Measurements from ENCODE around the gene ANKHD1.
"Not testable (repeated sequence)": the region's sequence is repeated elsewhere in the genome, so short reads cannot be mapped to it uniquely, and the experiment has no call there.

The ANKHD1 gene

DNA sequence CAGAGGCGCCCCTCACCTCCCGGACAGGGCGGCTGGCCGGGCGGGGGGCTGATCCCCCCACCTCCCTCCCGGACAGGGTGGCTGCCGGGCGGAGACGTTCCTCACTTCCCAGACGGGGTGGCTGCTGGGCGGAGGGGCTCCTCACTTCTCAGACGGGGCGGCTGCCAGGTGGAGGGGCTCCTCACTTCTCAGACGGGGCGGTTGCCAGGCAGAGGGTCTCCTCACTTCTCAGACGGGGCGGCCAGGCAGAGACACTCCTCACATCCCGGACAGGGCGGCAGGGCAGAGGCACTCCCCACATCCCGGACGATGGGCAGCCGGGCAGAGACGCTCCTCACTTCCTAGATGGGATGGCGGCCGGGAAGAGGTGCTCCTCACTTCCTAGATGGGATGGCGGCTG lies 26.1 kb downstream of the ANKHD1 start:
- DNase-seq (ENCODE audit: low read depth), result not testable (repeated sequence)

DNA sequence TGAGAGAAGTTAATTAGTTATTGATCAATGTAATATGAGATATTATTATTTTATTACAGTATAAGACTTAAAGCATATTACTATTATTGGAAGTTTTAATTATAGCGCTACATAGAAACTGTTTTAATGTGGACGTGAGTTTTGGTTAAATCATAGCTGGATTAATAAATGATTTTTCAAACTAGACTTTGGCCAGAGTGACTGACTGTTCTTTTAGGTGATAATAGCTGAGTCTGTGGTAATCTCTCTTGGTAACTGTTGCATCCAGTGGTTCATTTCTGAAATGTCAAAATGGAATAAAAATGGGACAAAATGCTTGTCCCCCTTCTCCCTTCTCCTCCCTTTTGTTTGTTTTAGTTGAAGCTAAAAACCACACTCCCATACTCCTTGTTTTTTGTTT lies 28.1 kb downstream of the ANKHD1 start:
- DNase-seq (ENCODE audit: low read depth), result no peak

DNA sequence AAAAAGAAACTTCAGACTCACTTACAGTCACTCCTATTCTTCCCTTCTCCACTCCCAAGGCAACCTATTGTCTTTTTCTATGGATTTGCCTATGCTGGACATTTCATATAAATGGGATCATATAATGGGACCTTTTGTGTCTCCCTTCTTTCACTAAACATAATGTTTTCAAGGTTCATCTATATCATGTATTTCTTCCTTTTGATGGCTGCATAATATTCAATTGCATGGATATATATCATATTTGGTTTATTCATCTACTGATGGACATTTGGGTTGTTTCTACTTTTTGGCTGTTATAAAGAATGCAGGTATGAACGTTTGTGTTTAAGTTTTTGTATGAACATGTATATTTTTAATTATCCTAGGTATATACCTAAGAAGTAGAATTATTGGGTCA lies 30.6 kb downstream of the ANKHD1 start:
- DNase-seq (ENCODE audit: low read depth), result no peak

DNA sequence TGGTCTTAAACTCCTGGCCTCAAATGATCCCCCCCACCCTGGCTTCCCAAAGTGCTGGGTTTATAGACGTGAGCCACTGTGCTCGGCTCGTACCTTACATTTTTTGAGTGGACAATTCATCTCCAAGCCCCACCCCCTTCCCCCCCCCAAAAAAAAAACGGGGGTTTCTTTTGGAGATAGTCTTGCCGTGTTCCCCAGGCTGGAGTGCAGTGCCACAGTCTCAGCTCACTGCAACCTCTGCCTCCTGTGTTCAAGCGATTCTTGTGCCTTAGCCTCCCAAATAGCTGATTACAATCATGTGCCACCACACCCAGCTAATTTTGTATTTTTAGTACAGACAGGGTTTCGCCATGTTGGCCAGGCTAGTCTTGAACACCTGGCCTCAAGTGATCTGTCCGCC lies 31.3 kb downstream of the ANKHD1 start:
- no peak for DNase-seq (ENCODE audit: low read depth)

DNA sequence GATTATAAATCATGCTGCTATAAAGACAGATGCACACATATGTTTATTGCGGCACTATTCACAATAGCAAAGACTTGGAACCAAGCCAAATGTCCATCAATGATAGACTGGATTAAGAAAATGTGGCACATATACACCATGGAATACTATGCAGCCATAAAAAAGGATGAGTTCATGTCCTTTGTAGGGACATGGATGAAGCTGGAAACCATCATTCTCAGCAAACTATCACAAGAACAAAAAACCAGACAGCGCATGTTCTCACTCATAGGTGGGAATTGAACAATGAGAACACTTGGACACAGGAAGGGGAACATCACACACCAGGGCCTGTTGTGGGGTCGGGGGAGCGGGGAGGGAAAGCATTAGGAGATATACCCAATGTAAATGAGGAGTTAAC lies 55.7 kb downstream of the ANKHD1 start:
- not testable (repeated sequence) for DNase-seq (ENCODE audit: low read depth)

DNA sequence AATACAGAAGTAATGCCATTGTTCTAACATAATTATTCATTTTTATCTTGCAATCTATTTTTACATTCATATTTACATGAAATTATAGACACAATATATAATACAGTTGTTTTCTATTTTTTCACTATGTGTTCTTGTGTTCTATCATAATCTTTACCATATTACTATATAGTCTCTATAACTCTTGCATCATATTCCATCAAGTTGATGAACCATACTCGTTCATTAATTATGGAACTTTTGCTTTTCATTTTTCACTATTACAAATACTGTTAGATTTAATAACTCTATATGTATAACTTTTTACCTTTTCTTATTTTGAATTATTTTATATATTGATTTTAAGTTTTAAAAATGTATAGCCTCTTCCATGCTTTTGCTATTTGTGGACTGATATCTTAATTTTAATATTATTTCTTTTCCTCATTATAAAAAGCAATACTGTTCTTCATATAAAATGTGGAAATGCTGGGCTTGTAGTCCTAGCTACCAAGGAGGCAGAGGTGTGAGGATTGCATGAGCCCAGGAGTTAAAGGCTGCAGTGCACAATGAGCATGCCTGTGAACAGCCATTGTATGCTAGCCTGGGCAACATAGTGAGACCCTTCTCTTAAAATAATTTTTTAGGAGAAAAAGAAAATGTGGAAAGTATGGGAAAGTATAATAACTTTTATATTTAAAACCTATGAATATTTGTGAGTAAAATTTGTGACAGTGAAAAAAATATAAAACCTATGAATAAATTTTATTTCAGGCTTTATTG lies 65.5 kb downstream of the ANKHD1 start:
- no peak for DNase-seq (ENCODE audit: low read depth)

DNA sequence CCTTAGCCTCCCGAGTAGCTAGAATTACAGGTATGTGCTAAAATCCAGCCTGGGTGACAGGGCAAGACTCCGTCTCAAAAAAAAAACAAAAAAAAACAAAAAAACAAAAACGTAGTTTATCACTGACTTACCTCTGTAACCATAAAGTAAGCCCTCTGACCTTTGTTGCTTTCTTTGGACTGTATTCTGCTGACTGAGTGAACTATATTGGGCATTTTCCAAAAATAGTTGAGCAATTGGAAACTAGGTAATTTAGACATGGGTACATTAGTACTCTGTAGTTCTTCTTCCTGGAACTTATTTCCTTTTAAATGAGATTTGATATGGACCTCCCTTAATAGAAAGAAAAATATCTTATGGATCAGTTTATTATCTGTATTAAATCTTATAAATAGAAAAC lies 66.6 kb downstream of the ANKHD1 start:
- no peak for DNase-seq (ENCODE audit: low read depth)

DNA sequence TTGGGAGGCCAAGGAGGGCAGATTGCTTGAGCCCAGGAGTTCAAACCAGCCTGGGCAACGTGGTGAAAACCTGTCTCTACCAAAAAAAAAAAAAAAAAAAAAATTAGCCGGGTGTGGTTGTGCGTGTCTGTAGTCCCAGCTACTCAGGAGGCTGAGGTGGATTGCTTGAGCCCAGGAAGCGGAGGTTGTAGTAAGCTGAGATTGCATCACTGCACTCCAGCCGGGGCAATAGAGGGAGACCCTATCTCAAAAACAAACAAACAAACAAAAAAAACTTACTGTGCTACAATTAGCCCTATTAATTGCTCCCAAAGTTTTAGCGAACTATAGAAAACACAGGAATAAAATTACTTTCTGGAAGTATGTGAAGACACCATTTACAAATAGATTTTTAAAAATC lies 67.6 kb downstream of the ANKHD1 start:
- DNase-seq (ENCODE audit: low read depth), result no peak

DNA sequence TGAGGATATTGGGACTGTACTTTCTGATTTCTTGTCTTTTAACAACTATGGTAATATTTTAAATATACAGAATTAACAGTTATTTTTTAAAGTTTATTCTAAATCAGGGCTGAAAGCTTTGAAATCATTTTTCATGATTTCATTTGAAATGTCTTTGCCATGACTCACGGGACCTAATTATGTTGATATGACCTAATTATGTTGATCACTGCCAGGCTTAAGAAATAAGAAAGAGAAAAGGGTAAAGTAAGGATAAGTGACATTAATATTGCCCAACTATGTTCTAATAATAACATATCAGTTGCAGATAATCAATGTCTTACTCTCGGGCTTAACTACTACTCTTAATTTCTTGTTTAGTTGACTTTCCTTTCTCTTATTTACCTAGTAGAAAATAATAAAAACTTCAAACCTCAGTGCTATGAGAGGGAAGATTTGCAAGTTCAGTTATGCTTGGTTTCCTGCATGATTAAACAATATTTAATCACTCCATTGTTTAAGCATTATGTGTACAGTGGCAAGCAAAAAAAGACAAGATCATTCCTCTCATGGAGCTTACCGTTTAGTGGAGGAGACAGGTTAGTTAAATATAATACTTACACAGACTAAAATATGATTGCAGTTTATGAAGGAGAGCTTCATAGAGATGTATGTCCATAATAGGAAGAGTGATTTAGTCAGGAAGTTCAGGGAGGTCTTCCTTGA lies 78.8 kb downstream of the ANKHD1 start:
- no peak for DNase-seq (ENCODE audit: low read depth)

DNA sequence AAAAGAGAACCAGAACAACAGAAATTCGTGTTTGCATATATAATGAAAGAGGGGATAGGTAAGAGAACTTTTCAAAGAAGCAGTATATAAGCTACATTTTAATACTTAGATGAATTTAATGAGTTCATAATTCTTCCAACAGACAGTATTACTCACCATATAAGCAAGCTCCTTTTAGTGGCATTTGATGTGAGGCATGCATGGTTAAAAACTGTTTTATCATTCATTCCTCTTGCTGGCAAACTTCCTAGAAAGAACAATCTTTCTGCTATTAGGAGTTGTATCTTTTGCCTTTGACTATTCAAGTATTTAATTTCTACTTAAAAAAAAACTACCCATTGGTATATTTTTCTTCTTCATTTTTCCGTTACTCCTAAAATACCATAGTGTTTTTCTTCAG lies 80.1 kb downstream of the ANKHD1 start:
- no peak for DNase-seq (ENCODE audit: low read depth)

DNA sequence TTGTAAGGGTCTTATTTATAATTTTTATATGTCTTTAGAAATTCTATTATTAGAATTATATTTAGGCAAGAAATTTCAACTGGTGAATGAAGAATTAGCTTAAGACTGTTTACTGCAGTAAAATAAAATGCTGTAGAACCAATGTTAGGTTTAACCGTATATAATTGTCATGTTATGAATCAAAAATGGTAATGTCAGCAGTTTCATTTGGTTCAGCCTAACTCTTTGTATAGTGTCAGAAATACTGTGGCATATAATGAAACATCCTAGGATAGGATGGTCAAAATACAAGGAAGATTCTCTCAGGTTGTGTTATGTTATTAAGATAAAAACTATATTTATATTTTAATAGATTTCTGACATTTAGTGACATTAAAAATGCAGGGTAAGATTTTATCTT lies 81.4 kb downstream of the ANKHD1 start:
- DNase-seq (ENCODE audit: low read depth), result no peak

DNA sequence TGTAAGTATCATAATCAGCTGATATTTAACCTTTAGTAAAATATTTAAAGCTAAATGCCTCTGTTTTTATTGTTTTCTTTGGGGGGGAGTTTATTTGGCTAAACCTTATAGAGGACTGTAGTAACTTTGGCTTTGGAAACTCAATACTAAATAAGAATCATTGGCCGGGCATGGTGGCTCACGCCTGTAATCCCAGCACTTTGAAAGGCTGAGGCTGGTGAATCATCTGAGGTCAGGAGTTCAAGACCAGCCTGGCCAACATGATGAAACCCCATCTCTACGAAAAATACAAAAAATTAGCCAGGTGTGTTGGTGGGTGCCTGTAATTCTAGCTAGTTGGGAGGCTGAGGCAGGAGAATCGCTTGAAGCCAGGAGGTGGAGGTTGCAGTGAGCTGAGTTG lies 86.5 kb downstream of the ANKHD1 start:
- DNase-seq (ENCODE audit: low read depth), result not testable (repeated sequence)

DNA sequence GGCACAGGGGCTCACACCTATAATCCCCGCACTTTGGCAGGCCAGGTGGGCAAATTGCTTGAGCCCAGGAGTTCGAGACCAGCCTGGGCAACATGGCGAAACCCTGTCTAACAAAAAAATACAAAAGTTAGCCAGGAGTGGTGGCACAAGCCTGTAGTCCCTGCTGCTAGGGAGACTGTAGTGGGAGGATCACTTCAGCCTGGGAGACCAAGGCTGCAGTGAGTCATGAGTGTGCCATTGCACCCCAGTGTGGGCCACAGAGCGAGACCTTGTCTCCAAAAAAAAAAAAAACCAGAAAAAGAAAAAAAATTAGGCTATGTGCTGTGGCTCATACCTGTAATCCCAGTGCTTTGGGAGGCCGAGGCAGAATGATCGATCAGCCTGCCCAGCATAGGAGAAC lies 87.3 kb downstream of the ANKHD1 start:
- no peak for DNase-seq (ENCODE audit: low read depth)

DNA sequence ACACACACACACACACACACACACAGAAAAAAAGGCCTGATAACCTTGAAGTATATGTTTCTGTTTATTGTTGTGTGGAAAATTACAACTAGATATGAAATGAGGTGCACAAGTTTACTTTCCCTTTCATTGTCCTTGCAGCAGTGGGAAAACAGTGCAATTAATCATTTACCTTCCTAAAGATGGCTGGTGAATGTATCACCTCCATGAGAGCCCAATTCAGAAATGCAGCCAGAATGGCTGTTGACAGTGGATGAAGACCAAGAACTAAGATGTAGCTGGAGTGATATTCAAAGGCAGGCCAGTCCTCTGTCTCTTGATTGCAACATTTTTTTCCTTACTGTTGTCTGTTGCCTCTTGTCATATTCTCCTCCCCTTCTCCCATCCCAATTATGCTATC lies 96.3 kb downstream of the ANKHD1 start:
- DNase-seq (ENCODE audit: low read depth), result no peak

DNA sequence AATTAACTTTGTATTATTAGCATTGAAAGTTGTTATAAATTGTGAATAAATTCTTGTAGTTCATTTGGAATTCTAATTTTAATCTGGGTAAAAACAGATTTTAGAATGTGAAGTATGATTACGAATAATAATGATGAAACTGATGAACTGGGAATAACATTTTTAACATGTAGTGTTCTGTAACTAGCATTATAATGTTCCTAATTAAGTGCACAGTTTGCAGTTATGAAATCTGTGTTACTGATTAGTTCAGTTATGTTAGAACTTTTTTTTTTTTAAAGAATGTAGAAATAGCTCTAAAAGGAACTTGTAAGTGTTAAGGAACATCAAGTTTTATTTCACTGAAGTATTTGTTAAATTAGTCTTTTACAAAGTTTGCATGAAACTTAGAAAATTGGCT lies 97.0 kb downstream of the ANKHD1 start:
- no peak for DNase-seq (ENCODE audit: low read depth)

DNA sequence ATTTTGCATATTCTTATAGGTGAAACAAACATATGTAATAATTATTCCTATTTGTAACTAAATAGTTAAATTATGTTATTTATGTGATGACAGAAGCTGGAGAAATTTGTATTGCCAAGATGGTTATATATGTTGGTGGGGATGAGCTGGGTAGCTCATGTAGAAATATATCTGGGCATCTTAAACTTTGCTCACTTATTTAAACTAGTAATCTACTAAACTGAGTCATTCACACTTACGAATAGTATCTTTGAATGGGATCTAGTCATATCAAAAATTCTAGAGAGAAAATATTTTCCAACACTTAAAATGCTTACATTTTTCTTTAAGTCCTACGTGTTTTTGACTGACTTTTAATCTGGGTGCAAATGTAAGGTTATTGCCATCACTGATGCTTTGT lies 101.2 kb downstream of the ANKHD1 start:
- no peak for DNase-seq (ENCODE audit: low read depth)

DNA sequence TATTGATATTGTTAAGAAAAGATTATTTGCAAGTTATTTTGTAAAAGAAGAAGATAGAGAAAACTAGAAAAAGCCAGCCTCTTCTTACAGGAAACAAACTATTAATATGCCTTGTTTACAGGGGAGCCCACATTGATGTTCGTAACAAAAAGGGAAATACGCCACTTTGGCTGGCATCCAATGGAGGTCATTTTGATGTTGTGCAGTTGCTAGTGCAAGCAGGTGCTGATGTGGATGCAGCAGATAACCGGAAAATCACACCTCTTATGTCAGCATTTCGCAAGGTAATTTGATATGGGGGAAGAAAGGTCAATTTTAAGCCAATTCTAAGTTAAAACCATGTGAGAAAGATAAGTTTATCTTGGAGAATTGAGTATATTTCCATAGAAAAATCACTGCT lies 108.3 kb downstream of the ANKHD1 start:
- DNase-seq (ENCODE audit: low read depth), result no peak

DNA sequence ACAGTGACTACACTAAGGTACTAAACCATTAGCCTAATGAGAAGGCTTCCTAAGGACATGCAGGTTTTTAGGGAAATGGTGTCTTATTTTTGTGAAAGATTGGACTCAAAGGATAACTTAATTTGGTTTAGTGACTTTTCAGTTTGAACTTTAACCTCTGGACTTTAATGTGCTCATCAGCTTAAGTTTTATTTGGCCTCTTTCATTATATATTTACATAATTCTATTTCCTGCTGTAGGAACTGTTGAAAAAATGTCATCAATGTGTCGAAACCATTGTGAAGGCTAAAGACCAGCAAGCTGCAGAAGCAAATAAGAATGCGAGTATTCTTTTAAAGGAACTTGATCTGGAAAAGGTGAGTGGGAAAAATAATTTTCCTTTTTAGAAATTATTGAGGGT lies 111.5 kb downstream of the ANKHD1 start:
- DNase-seq (ENCODE audit: low read depth), result no peak

DNA sequence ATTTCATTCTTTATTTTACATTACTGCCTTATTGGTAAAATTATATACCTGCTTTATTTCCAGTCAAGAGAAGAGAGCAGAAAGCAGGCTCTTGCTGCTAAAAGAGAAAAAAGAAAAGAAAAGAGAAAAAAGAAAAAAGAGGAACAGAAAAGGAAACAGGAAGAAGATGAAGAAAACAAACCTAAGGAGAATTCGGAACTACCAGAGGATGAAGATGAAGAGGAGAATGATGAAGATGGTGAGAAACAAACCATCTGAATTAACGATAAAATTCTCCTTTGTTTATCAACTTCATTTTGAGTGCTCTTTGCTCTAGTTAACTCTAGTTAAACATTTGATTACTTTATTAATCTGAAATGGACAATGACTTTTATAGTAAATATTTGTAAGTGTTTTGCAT lies 122.4 kb downstream of the ANKHD1 start:
- no peak for DNase-seq (ENCODE audit: low read depth)

DNA sequence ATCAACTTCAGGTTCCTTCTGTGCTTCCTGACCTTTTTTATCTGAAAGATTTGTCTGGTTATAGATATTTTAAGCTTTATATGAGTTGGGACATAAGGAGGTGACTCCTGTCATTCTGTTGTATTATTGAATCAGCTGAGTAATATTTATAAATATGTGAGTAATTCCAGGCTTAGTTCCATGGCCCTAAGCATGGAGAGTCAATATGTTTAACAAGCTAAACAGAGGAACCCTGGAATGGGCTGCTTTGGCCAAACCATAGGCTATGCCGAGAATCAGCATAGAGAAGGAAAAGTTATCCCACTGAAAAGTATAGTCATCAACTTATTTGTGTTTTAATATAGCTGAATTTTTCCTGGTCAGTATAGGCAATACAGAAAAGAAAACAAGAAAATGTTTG lies 138.6 kb downstream of the ANKHD1 start:
- DNase-seq (ENCODE audit: low read depth), result no peak

DNA sequence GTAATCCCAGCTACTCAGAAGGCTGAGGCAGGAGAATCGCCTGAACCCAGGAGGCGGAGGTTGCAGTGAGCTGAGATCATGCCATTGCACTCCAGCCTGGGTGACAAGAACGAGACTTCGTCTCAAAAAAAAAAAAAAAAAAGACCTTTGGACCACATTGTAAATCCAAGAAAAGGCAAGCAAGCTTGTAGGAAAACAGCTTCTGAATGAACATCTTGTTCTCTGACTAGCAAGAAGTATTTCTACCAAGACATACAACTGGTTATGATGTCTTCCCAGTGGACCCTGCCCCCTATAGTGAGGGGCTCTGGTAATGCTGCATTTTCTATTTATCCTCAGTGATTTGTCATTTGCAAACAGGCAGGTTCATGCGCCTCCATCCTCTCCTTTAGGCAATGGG lies 141.3 kb downstream of the ANKHD1 start:
- DNase-seq (ENCODE audit: low read depth), result no peak

DNA sequence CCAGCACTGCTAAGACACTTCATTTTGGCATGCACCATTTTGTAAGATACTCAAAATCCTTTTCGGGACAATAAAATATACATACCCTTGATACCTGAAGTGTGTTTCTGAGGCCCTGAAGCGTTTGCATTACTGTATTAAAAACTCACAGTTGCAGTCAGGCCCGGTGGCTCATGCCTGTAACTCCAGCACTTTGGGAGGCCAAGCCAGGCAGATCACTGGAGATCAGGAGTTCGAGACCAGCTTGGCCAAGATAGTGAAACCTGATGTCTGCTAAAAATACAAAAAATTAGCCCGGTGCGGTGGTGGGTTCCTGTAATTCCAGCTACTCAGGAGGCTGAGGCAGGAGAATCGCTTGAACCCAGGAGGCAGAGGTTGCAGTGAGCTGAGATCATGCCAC lies 143.4 kb downstream of the ANKHD1 start:
- DNase-seq (ENCODE audit: low read depth), result no peak

DNA sequence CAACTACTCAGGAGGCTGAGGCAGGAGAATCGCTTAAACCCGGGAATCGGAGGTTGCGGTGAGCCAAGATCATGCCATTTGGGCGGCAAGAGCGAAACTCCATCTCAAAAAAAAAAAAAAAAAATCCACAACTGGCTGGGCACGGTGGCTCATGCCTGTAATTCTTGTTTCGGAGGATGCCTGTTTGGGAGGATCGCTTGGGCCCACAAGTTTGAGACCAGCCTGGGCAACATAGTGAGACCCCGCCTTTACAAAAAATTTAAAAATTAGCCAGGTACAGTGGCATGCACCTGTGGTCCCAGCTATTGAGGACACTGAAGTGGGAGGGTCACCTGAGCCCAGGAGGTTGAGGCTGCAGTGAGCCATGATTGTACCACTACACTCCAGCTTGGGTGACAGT lies 144.0 kb downstream of the ANKHD1 start:
- no peak for DNase-seq (ENCODE audit: low read depth)

All from stimulated activated CD4-positive, alpha-beta T cell treated with anti-CD3 and anti-CD28 coated beads, Interleukin-2, amount 100 ng/mL, for 4 hours (primary cell).